Keratinocyte (primary cell): ENCODE data around the gene ADGRL3. TPM values are rescaled to one million over a fixed set of nuclear protein-coding genes. Genes with fewer than 3 reads are reported as not detected.

Experiments
- DNase-seq: peaks from one replicate; pipeline ENCODE4 v3.0.0-alpha.2; 2011; ENCODE audit warnings: low read depth, missing footprints, low spot score
- FAIRE-seq: peaks from 2 replicates; lab custom pipeline; 2011; peaks lifted over from hg19 to GRCh38; lab: Jason Lieb, UNC
- H2AFZ ChIP-seq: 2 replicates; pipeline ENCODE4 v1.6.0; 2012; ENCODE audit warnings: low read length, control low read depth, inconsistent platforms; ENCODE audit not compliant: control insufficient read depth
- H3K27ac ChIP-seq: 2 replicates; pipeline ENCODE4 v1.5.1; 2011; ENCODE audit warnings: low read length; ENCODE audit not compliant: control insufficient read depth, insufficient read depth
- H3K27me3 ChIP-seq: 3 replicates; pipeline ENCODE4 v1.6.0; 2011; ENCODE audit warnings: low read length; ENCODE audit not compliant: control insufficient read depth, insufficient read depth; ENCODE audit errors: extremely low read depth
- H3K36me3 ChIP-seq, 2 experiments: 2 replicates in 1 of 2; 3 replicates in 1 of 2; pipeline ENCODE4 v1.5.1; 2011; ENCODE audit warnings: low read length in 2 of 2, mild to moderate bottlenecking in 1 of 2; ENCODE audit not compliant: control insufficient read depth in 2 of 2, insufficient read depth in 2 of 2; ENCODE audit errors: extremely low read depth in 1 of 2
- H3K4me1 ChIP-seq: 3 replicates; pipeline ENCODE4 v1.5.1; 2011; ENCODE audit warnings: low read length; ENCODE audit not compliant: control insufficient read depth, insufficient read depth; ENCODE audit errors: extremely low read depth
- H3K4me2 ChIP-seq: 3 replicates; pipeline ENCODE4 v1.6.0; 2011; ENCODE audit warnings: low read depth, low read length; ENCODE audit not compliant: control insufficient read depth, insufficient read depth; ENCODE audit errors: extremely low read depth
- H3K4me3 ChIP-seq, 3 experiments: fragments of 200-600 bp in 1 of 3; sonication (generic) in 1 of 3; 2 replicates in 2 of 3; 3 replicates in 1 of 3; pipeline ENCODE4 v1.5.1; 2011 to 2016; ENCODE audit warnings: low read length in 3 of 3, mild to moderate bottlenecking in 3 of 3, control low read depth in 2 of 3, inconsistent platforms in 1 of 3, low read depth in 1 of 3, mixed read lengths in 1 of 3, mixed run types in 1 of 3, moderate library complexity in 1 of 3; ENCODE audit not compliant: control insufficient read depth in 2 of 3, insufficient read depth in 2 of 3; ENCODE audit errors: extremely low read depth in 1 of 3
- H3K79me2 ChIP-seq: 2 replicates; pipeline ENCODE4 v1.6.0; 2012; ENCODE audit warnings: low read length; ENCODE audit not compliant: control insufficient read depth, insufficient read depth
- H3K9ac ChIP-seq: 3 replicates; pipeline ENCODE4 v1.6.0; 2011; ENCODE audit warnings: low read length; ENCODE audit not compliant: control insufficient read depth, insufficient read depth; ENCODE audit errors: extremely low read depth
- H3K9me1 ChIP-seq: 3 replicates; pipeline ENCODE4 v1.6.0; 2011; ENCODE audit warnings: low read length; ENCODE audit not compliant: control insufficient read depth, insufficient read depth; ENCODE audit errors: extremely low read depth
- H3K9me3 ChIP-seq: 2 replicates; pipeline ENCODE4 v1.5.1; 2012; ENCODE audit warnings: low read depth, low read length; ENCODE audit not compliant: control insufficient read depth
- H4K20me1 ChIP-seq: 3 replicates; pipeline ENCODE4 v1.6.0; 2011; ENCODE audit warnings: low read length; ENCODE audit not compliant: control insufficient read depth, insufficient read depth; ENCODE audit errors: extremely low read depth
- CTCF ChIP-seq, 3 experiments: IDR thresholded peaks in 1 of 3; conservative IDR thresholded peaks in 1 of 3; optimal IDR thresholded peaks in 1 of 3; 2 replicates in 2 of 3; 3 replicates in 1 of 3; pipeline versions ENCODE3 to v1.5.1; 2011; ENCODE audit warnings: low read length in 3 of 3, mild to moderate bottlenecking in 3 of 3, moderate library complexity in 2 of 3, control low read depth in 1 of 3, inconsistent platforms in 1 of 3; ENCODE audit not compliant: insufficient read depth in 2 of 3; ENCODE audit errors: extremely low read depth in 1 of 3
- EZH2 ChIP-seq: IDR thresholded peaks from one replicate; pipeline ENCODE4 v1.6.1; 2012; ENCODE audit warnings: inconsistent platforms, mild to moderate bottlenecking, low read length, moderate library complexity
- dilution Hi-C: fragments of 300-500 bp; cut with MboI; formaldehyde crosslinking; loops from one replicate; pipeline ENCODE4 v1.7.0; 2020; ENCODE audit warnings: low sequenced_read_pairs; ENCODE audit not compliant: extremely low pct_ligation_motif_present
- polyA plus RNA-seq, 5 experiments: library from polyadenylated mRNA; depleted of rRNA in 3 of 5; stranded (reverse) in 3 of 5; stranded (forward) in 1 of 5; unstranded in 1 of 5; fragments of >200 nt; gene quantifications; 1 replicate in 1 of 5; 2 replicates in 3 of 5; 3 replicates in 1 of 5; pipeline versions ENCODE4 v1.2.1 to v1.2.3, GENCODE V29; 2011 to 2012; ENCODE audit warnings: missing spikeins in 2 of 5, low read depth in 1 of 5, low replicate concordance in 1 of 5

Gene ADGRL3
- polyA plus RNA-seq, 1 donor (not counting 4 experiments of a cell fraction or from before 2014, with no cell fraction given): 0.18 TPM

DNA sequence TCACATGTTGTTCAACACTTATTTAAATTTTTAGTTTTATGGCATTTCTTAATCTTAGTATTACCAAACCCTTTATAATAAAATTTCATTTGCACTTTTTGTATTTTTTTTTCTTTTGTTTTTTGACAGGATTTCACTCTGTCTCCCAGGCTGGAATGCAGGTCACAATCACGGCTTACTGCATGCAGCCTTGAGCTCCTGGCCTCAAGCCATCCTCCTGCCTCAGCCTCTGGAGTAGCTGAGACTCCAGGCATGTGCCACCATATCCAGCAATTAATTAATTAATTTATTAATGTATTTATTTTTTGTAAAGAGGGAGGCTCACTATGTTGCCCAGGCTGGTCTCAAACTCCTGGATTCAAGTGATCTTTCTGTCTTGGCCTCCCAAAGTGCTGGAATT is 133.4 kb downstream of the ADGRL3 start:
- Histone ChIP-seq H3K9me1 (no peaks in the 10 kb centered on the region), H3K79me2 (no peaks in the 10 kb centered on the region), H2AFZ (no peak overlapping the region), H3K9me3 (no peaks in the 10 kb centered on the region), H4K20me1 (no peaks in the 10 kb centered on the region), H3K9ac (no peak overlapping the region), H3K4me3 (no peak overlapping the region), H3K27ac (no peak overlapping the region), H3K27me3 (no peaks in the 10 kb centered on the region), H3K36me3 (no peaks in the 10 kb centered on the region), H3K4me1 (no peaks in the 10 kb centered on the region), H3K4me2 (no peak overlapping the region)
- dilution Hi-C loops: no loop called here
- no peak for TF ChIP-seq CTCF (optimal IDR thresholded peaks at IDR 0.05 in 1 of 3, IDR thresholded peaks at IDR 0.05 in 1 of 3, conservative IDR thresholded peaks at IDR 0.05 in 1 of 3; ENCODE audit: extremely low read depth in 1 of 3, insufficient read depth in 2 of 3, low read length in 3 of 3)
- no peak for TF ChIP-seq EZH2
- FAIRE-seq (no peak), DNase-seq (no peak)

- H3K9me3 ChIP-seq: no peaks in the 10 kb centered on the region
- H3K4me1 ChIP-seq: no peaks in the 10 kb centered on the region
- H4K20me1 ChIP-seq: no peaks in the 10 kb centered on the region
- H3K27me3 ChIP-seq: no peaks in the 10 kb centered on the region
- dilution Hi-C loops: no loop called here
- H3K4me3 ChIP-seq: no peak overlapping the region
- H3K36me3 ChIP-seq: no peaks in the 10 kb centered on the region
- no peak for DNase-seq
- no peak overlapping the region for H3K4me2 ChIP-seq
- TF ChIP-seq EZH2 (no peak), CTCF (optimal IDR thresholded peaks at IDR 0.05 in 1 of 3, IDR thresholded peaks at IDR 0.05 in 1 of 3, conservative IDR thresholded peaks at IDR 0.05 in 1 of 3; ENCODE audit: extremely low read depth in 1 of 3, insufficient read depth in 2 of 3, low read length in 3 of 3) (no peak)
- no peak overlapping the region for H3K27ac ChIP-seq
- no peak overlapping the region for H2AFZ ChIP-seq
- no peak for FAIRE-seq
- H3K79me2 ChIP-seq: no peaks in the 10 kb centered on the region
- H3K9me1 ChIP-seq: no peaks in the 10 kb centered on the region
- no peak overlapping the region for H3K9ac ChIP-seq
Measured at GRCh38 chr4:61335241-61335763, 135.2 kb downstream of the ADGRL3 start.
